PC-3 (cell line): ENCODE results near the gene LONP1. TPM values are rescaled to one million over a fixed set of nuclear protein-coding genes. Genes with fewer than 3 reads are reported as not detected.

Experiments used
- ATAC-seq: fragments of 200-7000 bp; cut with Tn5 transposase; 2 replicates; pipeline ENCODE4 v1.9.1; 2020; ENCODE audit warnings: mild to moderate bottlenecking, moderate library complexity
- BruUV-seq: library from RNA; stranded (reverse); fragments of 400-500 nt; replicated peaks from 2 replicates; lab custom pipeline; 2021; lab: Mats Ljungman, UMichigan
- CTCF ChIA-PET: fragments of 300-600 bp; sonication (Branson Sonifier 250); formaldehyde crosslinking; loops from one replicate; lab custom pipeline; 2022; ENCODE audit warnings: antibody characterized with exemption; lab: Charles Lee
- POLR2A ChIA-PET: fragments of 300-600 bp; sonication (Branson Sonifier 250); formaldehyde crosslinking; loops from one replicate; lab custom pipeline; 2022; ENCODE audit warnings: antibody characterized with exemption; ENCODE audit not compliant: unreplicated experiment; lab: Charles Lee
- DNase-seq: peaks from one replicate; pipeline ENCODE4 v3.0.0-alpha.2; 2015
- H2AFZ ChIP-seq: fragments of 300-600 bp; sonication (generic); 2 replicates; pipeline ENCODE4 v1.6.0; 2016; ENCODE audit warnings: antibody characterized with exemption, low read length
- H3F3A ChIP-seq: fragments of 300-600 bp; sonication (generic); one replicate; pipeline ENCODE4 v1.6.0; 2017; ENCODE audit warnings: antibody characterized with exemption, low read length, control low read depth, mild to moderate bottlenecking; ENCODE audit not compliant: unreplicated experiment
- H3K27ac ChIP-seq: fragments of 300-600 bp; sonication (generic); 2 replicates; pipeline ENCODE4 v1.5.1; 2016; ENCODE audit warnings: mild to moderate bottlenecking, low read length
- H3K27me3 ChIP-seq: fragments of 300-600 bp; sonication (generic); 2 replicates; pipeline ENCODE4 v1.6.1; 2016; ENCODE audit warnings: low read length, mixed read lengths
- H3K36me3 ChIP-seq: fragments of 300-600 bp; sonication (generic); 2 replicates; pipeline ENCODE4 v1.6.1; 2016; ENCODE audit warnings: low read depth, mixed run types, low read length, mixed read lengths
- H3K4me1 ChIP-seq: fragments of 300-600 bp; sonication (generic); 2 replicates; pipeline ENCODE4 v1.5.1; 2016; ENCODE audit warnings: low read length; ENCODE audit not compliant: insufficient read depth
- H3K4me2 ChIP-seq: fragments of 300-600 bp; sonication (generic); 2 replicates; pipeline ENCODE4 v1.6.0; 2016; ENCODE audit warnings: low read length
- H3K4me3 ChIP-seq: fragments of 300-600 bp; sonication (generic); 2 replicates; pipeline ENCODE4 v1.5.1; 2016; ENCODE audit warnings: mild to moderate bottlenecking, low read length, mixed read lengths
- H3K79me2 ChIP-seq: fragments of 300-600 bp; sonication (generic); 2 replicates; pipeline ENCODE4 v1.6.1; 2017; ENCODE audit warnings: low read length, mixed read lengths
- H3K9ac ChIP-seq: fragments of 300-600 bp; sonication (generic); 2 replicates; pipeline ENCODE4 v1.6.0; 2016; ENCODE audit warnings: mild to moderate bottlenecking, low read length
- H3K9me2 ChIP-seq: fragments of 300-600 bp; sonication (generic); replicated peaks from 2 replicates; pipeline ENCODE4 v1.6.1; 2016; ENCODE audit warnings: mixed run types, low read length, mixed read lengths
- H3K9me3 ChIP-seq: fragments of 300-600 bp; sonication (generic); 2 replicates; pipeline ENCODE4 v1.6.1; 2016; ENCODE audit warnings: low read length, mixed read lengths
- H4K20me1 ChIP-seq: fragments of 300-600 bp; sonication (generic); 2 replicates; pipeline ENCODE4 v1.6.1; 2016; ENCODE audit warnings: low read length, mixed read lengths
- CTCF ChIP-seq: fragments of 300-600 bp; sonication (generic); conservative IDR thresholded peaks from 2 replicates; pipeline ENCODE4 v1.5.1; 2017; ENCODE audit warnings: antibody characterized with exemption, low read depth, mild to moderate bottlenecking, low read length
- EZH2 ChIP-seq: fragments of 300-600 bp; sonication (generic); IDR thresholded peaks from one replicate; pipeline ENCODE4 v1.6.1; 2017; ENCODE audit warnings: antibody characterized with exemption, mild to moderate bottlenecking, low read length; ENCODE audit not compliant: unreplicated experiment
- EZH2phosphoT487 ChIP-seq: fragments of 300-600 bp; sonication (generic); IDR thresholded peaks from 2 replicates; pipeline ENCODE4 v1.6.1; 2018; ENCODE audit warnings: mild to moderate bottlenecking, antibody characterized with exemption, low read length, borderline replicate concordance
- intact Hi-C: fragments of 100-400 bp; cut with micrococcal nuclease; formaldehyde crosslinking; loops from 2 replicates; pipeline ENCODE4 v1.9.0; 2023
- total RNA-seq: library from RNA; depleted of rRNA; stranded (reverse); fragments of >200 nt; gene quantifications from 2 replicates; pipeline ENCODE4 v1.2.3, GENCODE V29; 2014

Gene LONP1
- total RNA-seq, 1 experiment from 2014 or later = 217 TPM

DNA sequence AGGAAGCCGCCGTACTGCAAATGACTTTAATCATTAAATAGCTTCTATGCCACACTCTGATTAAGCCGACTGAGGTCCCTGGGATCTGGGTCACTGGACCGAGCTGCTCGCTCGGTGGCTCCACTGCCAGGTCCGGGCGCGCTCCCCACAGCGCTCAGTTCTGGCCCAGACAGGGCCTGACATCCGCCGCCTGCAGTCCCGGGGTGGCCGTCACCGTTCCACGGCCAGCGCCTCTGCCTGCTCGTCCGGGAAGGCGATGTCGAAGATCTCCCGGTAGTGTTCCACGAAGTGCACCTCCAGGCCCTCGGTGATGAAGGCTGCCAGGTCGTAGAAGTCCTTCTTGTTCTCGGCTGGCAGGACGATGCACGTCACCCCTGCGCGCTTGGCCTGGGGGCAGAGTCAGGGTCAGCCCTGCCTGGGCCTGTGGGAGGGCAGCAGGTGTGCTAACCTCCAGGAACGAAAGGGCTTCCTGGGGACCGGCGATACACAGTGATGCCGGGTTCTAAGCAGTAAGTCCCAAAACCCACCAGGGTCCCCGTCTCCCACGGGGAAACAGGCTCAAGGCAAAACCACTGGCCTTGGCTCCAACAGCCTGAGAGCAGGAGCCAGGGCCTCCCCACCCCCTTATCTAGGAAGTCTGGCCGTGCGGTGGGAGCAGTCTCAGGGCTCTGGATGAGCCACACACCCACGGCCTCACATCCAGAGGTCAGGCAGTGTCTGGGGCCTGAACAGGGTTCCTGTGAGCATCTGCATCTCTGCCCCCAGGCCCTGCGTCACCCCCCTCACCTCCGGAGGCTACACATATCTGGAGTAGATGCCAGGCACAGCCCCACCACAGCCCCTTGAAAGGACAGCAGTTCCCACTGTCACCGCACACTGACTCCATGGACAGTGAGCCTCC lies 27.9 kb downstream of the LONP1 start:
- no peak overlapping the region for H2AFZ ChIP-seq
- peaks cover 14% of the 10 kb centered on the region for H3F3A ChIP-seq
- peaks cover 54% of the 10 kb centered on the region for H3K36me3 ChIP-seq
- TF ChIP-seq EZH2 (no peak), EZH2phosphoT487 (no peak)
- POLR2A ChIA-PET = no interaction called here
- ATAC-seq (no peak; the same call in 1 of the 2 replicates), DNase-seq (no peak)
- H3K27ac ChIP-seq = no peak overlapping the region
- intact Hi-C loops = no loop called here
- H3K4me2 ChIP-seq = peak overlapping the region; percentile 95
- CTCF ChIA-PET = interaction anchor here (0.6 kb wide), 1 partner anchor 82 kb away, joined by 3 read pairs; no protein-coding TSS in a partner anchor
- H3K9me3 ChIP-seq = no peaks in the 10 kb centered on the region
- H4K20me1 ChIP-seq = peaks cover 58% of the 10 kb centered on the region
- H3K9ac ChIP-seq = peak overlapping the region; percentile 99
- peaks cover 53% of the 10 kb centered on the region for H3K79me2 ChIP-seq
- no TSS peak for BruUV-seq
- no peaks in the 10 kb centered on the region for H3K27me3 ChIP-seq
- peak overlapping the region; percentile 97 for H3K4me3 ChIP-seq
- H3K9me2 ChIP-seq = no peaks in the 10 kb centered on the region
- H3K4me1 ChIP-seq = peaks cover 7% of the 10 kb centered on the region

DNA sequence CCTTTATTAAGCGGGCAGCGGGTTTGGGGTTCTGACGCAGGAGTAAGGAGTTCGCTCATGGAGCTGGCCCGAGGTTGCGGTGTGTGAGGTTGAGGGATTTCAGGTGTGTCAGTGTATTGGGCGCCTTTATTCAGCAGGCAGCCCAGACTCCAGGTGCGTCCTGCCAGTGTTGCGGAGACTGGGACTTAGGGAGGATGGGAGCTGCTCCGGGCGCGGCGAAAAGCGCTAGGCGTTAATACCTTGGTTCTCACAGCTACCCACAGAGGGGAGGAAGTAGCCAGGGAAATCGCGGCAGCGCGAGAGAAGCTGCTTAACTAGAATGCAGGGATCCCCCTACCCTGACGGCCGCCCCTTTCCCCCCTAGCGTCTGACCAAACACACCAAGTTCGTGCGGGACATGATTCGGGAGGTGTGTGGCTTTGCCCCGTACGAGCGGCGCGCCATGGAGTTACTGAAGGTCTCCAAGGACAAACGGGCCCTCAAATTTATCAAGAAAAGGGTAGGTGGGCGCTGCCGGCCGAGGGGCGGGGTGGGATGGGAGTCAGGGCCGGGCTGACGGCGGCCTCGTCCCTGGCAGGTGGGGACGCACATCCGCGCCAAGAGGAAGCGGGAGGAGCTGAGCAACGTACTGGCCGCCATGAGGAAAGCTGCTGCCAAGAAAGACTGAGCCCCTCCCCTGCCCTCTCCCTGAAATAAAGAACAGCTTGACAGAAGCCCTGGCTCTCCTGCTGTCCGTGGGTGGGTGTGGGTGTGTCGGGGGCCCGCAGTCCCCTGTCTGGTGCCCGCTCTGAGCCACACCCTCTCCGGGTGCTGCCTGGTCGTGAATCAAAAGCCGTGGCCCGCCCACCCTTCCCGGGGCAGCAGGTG lies 28.8 kb downstream of the LONP1 start:
- peaks cover 49% of the 10 kb centered on the region for H4K20me1 ChIP-seq
- H3K9me2 ChIP-seq = no peaks in the 10 kb centered on the region
- CTCF ChIA-PET = interaction anchor here (0.6 kb wide), 1 partner anchor 81 kb away, joined by 3 read pairs; no protein-coding TSS in a partner anchor
- ATAC-seq (peak; percentile 5), DNase-seq (peak; percentile 48)
- no peak overlapping the region for H2AFZ ChIP-seq
- H3F3A ChIP-seq = peaks cover 14% of the 10 kb centered on the region
- TSS peak; percentile 9 for BruUV-seq
- H3K27me3 ChIP-seq = no peaks in the 10 kb centered on the region
- peak overlapping the region; percentile 99 for H3K9ac ChIP-seq
- peak overlapping the region; percentile 97 for H3K4me3 ChIP-seq
- intact Hi-C loops = loop anchor here (1.0 kb wide), 1 partner anchor 29 kb away; the partner anchor contains the start of genes CATSPERD and LONP1
- peak overlapping the region; percentile 63 for H3K27ac ChIP-seq
- peaks cover 53% of the 10 kb centered on the region for H3K79me2 ChIP-seq
- POLR2A ChIA-PET = no interaction called here
- H3K4me2 ChIP-seq = peak overlapping the region; percentile 95
- H3K4me1 ChIP-seq = peaks cover 7% of the 10 kb centered on the region
- no peaks in the 10 kb centered on the region for H3K9me3 ChIP-seq
- peaks cover 50% of the 10 kb centered on the region for H3K36me3 ChIP-seq
- no peak for TF ChIP-seq CTCF
- no peak for TF ChIP-seq EZH2
- no peak for TF ChIP-seq EZH2phosphoT487
